ENCODE results near the gene TJP3.

Gene TJP3, protein sequence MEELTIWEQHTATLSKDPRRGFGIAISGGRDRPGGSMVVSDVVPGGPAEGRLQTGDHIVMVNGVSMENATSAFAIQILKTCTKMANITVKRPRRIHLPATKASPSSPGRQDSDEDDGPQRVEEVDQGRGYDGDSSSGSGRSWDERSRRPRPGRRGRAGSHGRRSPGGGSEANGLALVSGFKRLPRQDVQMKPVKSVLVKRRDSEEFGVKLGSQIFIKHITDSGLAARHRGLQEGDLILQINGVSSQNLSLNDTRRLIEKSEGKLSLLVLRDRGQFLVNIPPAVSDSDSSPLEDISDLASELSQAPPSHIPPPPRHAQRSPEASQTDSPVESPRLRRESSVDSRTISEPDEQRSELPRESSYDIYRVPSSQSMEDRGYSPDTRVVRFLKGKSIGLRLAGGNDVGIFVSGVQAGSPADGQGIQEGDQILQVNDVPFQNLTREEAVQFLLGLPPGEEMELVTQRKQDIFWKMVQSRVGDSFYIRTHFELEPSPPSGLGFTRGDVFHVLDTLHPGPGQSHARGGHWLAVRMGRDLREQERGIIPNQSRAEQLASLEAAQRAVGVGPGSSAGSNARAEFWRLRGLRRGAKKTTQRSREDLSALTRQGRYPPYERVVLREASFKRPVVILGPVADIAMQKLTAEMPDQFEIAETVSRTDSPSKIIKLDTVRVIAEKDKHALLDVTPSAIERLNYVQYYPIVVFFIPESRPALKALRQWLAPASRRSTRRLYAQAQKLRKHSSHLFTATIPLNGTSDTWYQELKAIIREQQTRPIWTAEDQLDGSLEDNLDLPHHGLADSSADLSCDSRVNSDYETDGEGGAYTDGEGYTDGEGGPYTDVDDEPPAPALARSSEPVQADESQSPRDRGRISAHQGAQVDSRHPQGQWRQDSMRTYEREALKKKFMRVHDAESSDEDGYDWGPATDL

DNA sequence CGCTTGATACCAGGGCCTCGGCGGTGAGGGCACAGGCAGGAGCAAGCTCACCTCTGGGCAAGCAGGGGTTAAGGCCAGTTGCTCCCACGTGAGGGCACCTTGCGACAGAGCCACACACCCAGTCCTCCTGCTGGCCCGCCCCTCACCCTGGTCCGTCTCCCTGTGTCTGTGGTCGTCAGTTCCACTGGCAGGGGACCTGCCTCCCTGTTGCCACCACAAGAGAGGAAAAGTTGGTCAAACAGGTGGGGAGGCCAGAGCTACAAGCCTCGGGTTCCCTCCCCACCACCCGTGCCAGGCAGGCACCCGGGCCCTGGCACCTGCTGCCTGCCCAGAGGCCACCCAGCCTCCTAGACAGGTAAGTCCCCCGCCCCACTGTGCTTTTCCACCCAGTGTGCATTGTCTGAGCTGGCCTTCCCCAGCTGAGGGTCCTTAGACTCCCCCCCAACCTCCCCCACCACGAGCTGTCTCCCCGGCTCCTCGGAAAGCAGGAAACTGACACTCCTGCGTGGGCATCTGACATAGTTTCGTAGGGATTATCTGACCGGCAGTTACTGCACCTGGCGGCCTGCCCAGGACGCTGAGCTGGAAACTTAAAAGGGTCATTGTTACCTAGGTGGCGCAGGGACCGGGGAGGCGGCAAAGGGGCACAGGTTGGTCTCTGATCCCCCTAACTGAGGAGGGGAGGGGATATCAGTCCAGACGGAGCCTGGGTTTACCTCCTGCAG is at the start of gene TJP3:
TJP3 (plus strand) TSS at position 178 of the 725 bp plus-strand sequence. CDS start 20,049 bp downstream, outside the sequence.
- TF ChIP-seq, protein P1, sequence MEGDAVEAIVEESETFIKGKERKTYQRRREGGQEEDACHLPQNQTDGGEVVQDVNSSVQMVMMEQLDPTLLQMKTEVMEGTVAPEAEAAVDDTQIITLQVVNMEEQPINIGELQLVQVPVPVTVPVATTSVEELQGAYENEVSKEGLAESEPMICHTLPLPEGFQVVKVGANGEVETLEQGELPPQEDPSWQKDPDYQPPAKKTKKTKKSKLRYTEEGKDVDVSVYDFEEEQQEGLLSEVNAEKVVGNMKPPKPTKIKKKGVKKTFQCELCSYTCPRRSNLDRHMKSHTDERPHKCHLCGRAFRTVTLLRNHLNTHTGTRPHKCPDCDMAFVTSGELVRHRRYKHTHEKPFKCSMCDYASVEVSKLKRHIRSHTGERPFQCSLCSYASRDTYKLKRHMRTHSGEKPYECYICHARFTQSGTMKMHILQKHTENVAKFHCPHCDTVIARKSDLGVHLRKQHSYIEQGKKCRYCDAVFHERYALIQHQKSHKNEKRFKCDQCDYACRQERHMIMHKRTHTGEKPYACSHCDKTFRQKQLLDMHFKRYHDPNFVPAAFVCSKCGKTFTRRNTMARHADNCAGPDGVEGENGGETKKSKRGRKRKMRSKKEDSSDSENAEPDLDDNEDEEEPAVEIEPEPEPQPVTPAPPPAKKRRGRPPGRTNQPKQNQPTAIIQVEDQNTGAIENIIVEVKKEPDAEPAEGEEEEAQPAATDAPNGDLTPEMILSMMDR (conservative IDR thresholded peaks at IDR 0.05; ENCODE audit: low read depth, low read length): peak; percentile 18
- DNase-seq (ENCODE audit: low read depth): peak; percentile 44
- H3K4me3 ChIP-seq (ENCODE audit: low read length): peak within 1 kb of the TSS; percentile 17

DNA sequence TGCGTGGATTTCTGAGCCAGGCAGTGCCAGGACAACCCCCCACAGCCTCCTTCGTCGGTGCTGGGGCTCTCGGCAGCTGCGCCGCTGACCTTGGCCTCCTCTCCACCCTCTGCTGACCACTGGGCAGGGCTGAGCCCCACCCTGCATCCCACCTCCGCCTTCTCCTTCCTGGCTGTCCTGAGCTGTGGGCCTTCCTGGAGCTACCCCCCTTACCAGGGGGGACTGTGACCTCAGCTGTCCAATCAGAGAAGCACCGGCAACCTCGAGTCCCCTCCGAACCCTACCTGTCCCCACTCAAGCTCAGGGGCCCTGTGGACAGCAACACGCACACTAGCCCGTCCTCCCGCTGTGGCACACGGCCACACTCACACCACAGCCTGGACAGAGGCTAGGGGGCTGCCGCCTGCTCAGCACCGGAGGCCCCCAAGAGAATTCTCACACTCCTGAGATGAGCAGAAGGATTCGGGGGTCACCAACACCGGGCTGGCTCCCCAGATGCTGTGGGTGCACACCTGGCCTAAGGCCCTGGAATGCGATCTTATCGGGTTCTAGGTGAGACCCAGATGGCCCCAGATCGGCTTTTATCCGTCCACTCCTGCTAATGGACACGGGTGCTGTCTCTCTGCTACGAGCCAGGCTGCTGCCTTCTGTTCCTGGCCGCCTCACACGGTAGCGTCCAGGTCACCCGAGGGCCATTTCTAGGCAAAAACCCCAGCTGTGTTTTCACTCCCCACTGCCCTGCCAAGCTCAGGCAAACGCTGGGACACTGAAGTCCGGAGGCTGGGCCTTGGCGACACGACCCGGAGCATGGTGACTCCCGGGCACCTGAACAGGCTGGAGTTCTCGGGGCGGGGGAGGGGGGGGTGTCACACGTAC is 49.1 kb upstream of the TJP3 start:
- H3K4me3 ChIP-seq (ENCODE audit: low read length): no peak overlapping the region

DNA sequence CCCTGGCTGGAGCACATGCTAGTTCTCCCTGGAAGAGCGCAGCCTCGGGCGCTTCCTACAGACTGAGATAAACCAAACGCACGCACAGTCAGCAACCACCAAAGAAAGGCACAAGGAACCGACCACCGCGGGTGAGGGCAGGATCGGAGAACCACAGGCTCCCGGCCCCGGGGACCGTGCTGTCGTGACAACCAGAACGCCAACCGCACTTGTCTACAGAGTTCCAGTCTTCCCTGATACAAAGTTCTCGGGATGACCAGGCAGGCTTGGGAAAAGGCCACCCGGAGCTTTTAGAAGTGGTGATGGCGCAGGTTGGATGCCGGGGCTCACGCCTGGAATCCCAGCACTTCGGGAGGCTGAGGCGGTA is 48.5 kb upstream of the TJP3 start:
- DNase-seq (ENCODE audit: low read depth): no peak
- no peak overlapping the region for H3K4me3 ChIP-seq (ENCODE audit: low read length)
- TF ChIP-seq, protein P1 (conservative IDR thresholded peaks at IDR 0.05; ENCODE audit: low read depth, low read length): no peak

More for the DNA sequence above, 49.1 kb upstream of the TJP3 start:
- no peak for DNase-seq (ENCODE audit: low read depth)
- TF ChIP-seq, protein P1 (conservative IDR thresholded peaks at IDR 0.05; ENCODE audit: low read depth, low read length): no peak

DNA sequence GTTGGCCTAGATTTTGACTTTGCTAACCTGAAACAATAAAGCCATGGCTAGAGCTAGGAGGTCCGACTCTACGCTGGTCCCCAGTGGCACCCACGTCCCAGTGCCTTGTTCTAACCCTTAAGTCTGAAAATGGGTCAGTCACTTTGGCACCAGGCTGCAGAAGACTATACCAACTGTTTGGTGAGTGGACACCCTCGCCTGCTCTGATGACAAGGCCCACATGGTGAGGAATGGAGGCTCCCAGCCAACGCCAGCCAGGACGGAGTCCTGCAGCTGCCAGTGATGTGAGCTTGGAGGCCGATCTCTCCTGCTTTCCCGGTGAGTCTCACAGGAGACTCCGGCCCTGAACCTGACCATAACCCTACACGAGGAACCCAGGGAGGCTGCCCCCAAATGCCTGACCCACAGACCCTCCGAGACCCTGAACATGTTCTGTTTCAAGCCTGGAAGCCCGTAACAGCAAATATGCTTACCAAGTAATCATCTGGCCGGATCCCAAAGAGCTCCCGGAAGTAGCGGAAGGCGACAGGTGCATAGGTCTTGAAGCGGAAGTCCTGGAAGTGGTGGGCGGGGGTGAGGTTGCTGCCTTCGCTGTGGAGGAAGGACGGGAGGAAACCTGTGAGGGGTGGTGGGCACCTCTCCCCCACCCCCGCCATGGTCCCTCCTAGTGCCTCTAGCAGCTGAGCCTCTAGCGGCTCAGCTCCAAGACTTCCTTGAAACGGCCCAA is 47.5 kb upstream of the TJP3 start:
- H3K4me3 ChIP-seq (ENCODE audit: low read length): no peak overlapping the region
- TF ChIP-seq, protein P1 (conservative IDR thresholded peaks at IDR 0.05; ENCODE audit: low read depth, low read length): no peak
- no peak for DNase-seq (ENCODE audit: low read depth)

DNA sequence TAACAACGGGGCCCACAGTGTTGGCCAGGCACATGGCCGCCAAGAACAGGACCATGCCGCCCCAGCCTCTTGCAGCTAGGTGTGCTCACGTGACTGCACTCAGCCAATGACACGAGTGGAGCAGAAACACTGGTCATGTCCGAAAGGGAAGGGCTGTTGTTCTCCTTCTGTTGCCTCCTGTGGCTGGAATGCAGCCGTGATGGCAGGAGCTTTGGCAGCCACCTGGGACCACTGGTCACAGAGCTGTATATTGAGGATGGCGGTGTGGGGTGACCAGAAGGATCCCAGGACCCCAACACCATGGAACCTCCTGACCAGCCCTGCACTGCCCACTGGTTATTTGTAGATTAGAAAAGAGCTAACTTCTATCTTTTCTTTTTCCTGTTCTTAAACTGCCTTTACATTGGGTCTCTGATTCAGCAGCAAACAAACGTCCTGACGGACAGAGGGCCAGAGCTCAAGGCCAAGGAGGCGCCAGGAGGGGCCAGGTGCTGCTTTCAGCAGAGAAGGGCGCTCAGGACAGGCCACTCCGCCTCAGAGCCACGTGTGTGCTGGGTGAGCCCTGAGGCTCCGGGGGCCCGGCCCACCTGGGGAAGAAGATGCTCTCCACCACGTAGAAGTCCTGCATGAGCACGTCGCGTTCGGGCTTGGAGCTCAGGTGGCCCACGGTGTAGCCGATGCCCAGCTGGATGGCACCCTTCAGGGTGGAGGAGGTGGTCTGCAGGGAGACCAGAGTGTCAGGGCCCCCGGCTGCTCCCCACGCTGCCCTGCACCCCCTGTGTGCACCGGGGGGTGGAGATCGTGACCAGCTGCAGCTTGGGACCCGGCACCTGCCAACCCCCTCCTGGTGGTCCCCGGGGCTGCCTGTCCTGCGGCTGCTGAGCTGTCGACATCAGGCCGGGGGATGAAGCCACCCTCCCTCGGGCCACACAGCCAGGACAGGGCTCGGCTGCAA is 46.6 kb upstream of the TJP3 start:
- no peak for DNase-seq (ENCODE audit: low read depth)
- TF ChIP-seq, protein P1 (conservative IDR thresholded peaks at IDR 0.05; ENCODE audit: low read depth, low read length): no peak
- H3K4me3 ChIP-seq (ENCODE audit: low read length): no peak overlapping the region

All from retinal pigment epithelial cell (primary cell).